Stimulated activated CD4-positive, alpha-beta T cell treated with anti-CD3 and anti-CD28 coated beads, Interleukin-12 subunit alpha, Interleukin-12 subunit beta, amount 100 ng/mL, for 4 hours (primary cell): ENCODE measurements around the gene COL11A2.

ENCODE experiments used
- DNase-seq: peaks from one replicate; pipeline ENCODE4 v3.0.0-alpha.2; 2020

Gene COL11A2

GRCh38 chr6:33191383-33192104 lies 723 bp downstream of the COL11A2 start:
- no peak for DNase-seq

DNA sequence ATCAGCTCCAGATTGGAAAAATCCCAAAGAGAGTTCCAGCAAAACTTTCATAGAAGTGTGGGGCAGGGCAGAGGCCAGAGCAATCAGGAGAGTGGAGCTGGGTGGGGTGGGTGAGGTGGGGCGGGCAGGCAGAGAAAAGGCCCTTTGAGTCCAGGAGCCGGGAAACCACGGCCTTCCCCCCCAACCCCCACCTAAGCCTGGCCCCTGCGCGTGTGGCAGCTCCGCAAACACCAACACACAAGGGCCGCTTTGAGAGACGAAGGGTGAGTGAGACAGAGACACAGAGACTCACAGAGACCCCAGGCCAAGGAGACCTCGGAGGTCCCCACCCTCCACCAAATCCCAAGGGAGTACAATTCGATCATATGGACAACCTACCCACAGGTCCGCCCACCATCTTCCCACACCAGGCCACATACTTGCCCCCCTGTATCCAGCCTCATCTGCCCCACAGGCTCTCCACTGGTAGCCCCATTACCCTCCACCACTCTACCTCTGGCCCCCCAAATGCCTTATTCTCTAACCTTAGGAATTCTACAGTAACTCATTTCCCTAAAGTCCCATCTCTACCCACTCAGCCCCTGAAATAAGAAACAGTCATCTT lies 1.7 kb downstream of the COL11A2 start:
- DNase-seq = no peak

DNA sequence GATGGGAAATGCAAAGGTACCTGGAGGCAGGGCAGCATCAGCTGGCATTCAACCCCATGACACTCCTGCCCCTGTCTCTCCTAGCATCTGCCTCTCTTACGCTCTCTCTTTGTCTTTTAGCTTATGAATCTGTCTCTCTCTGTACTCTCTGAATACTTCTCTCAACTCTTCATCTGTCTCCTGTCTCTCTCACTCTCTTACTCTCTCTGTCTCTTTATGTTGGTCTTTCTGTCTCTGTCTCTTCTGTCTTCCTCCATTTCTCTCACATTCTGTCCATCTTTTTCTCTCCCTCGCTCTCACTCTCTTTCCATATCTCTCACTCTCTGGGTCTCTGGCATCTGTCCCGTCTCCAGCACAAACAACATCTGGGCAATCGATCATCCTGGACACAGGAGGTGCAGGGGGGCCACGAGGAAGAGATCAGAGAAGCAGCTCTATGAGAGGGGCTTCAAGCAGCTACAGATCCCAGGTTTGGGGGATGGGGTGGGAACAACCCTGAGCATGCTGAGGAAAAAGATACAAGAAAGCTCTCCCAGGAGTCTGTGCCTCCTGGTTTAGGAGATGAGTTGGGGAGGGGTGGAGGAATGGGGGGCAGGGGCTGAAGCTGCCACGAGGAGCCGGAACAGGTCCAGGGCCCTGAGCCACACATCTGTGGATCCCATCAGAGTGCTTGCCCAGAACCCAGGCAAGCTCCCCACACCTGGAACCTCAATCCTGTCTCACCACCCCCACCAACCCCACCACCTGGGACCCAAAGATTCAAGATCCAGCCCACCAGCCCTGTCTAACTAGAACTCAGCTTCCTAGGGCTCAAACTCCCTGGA lies 2.4 kb downstream of the COL11A2 start:
- no peak for DNase-seq

- no peak for DNase-seq
These were observed 3.1 kb downstream of the COL11A2 start for GRCh38 chr6:33189164-33189563.

- DNase-seq = no peak
These were observed 4.5 kb downstream of the COL11A2 start for GRCh38 chr6:33187809-33188208.

- DNase-seq = no peak
These were observed 6.5 kb downstream of the COL11A2 start for GRCh38 chr6:33185654-33186187.

DNA sequence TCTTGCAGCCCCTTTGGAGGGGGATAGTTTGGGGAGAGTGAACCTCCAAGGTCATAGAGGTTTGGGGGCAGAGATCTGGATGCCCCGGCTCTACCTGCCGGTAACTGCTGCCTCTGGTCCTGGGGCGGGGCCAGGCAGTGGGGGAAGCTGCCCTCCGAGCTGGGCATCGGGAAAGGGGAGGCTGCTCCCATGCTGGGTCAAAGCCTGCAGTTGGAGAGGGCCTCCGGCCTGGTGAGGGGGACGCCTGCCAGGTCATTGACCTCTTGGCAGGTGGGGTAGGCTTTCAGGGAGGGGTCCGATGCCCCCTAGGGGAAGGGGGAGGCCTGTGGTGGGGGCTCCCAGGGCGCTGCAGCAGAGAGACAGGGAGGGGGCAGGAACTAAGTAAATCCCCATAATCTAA lies 7.1 kb downstream of the COL11A2 start:
- no peak for DNase-seq

- DNase-seq = no peak
These were observed 9.1 kb downstream of the COL11A2 start for GRCh38 chr6:33183071-33183683.

DNA sequence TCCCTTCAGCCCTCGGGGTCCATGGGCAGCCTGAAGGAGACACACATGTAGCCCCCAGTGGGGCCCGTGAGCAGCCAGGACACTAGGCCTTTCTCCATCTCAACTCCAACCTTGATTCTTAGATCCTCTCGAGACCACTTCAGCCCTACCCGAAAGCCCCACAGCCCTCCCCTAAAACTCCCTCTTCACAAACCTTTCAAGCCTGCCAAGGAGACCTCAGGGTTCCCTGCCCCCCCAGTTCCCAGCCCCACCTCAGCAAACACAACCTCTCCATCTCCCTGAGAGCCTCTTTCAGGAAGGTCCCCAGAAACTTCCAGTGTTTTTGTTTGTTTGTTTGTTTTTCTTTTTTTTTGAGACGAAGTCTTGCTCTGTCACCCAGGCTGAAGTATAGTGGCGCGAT lies 11.1 kb downstream of the COL11A2 start:
- no peak for DNase-seq

DNA sequence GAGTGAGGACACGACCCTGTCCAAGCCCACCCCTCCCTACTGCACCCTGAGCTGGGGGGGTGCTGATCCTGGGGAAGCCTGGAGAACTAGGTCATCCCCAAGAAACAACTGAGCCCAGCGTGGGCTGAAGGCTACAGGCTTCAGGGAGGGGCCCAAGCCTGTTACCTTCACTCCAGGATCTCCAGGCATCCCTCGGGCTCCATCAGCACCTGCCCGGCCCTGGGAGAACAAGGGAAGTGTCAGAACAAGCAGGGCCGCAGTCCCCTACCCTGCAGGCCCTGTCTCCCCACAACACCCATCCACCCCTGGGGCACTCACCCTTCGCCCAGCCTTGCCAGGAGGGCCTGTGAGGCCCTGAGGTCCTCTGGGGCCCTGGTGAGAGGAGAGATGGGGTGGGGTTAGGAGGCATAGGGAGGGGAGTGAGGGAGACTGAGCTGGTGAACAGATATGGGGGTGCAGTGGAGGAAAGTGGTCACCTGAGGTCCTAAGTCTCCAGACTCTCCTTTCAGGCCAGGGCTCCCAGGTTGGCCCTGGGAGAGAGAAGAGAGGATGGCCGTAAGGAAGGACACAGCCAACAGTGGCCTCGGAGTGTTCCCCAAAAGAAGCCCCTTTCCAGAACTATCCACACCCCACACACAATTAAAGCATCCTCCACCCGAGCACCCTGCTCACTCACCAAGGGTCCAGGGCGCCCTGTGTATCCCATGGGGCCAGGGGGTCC lies 13.4 kb downstream of the COL11A2 start:
- no peak for DNase-seq

- no peak for DNase-seq
These were observed 14.5 kb downstream of the COL11A2 start for GRCh38 chr6:33177552-33178446.

- no peak for DNase-seq
These were observed 15.4 kb downstream of the COL11A2 start for GRCh38 chr6:33176906-33177305.

- DNase-seq = no peak
These were observed 16.7 kb downstream of the COL11A2 start for GRCh38 chr6:33175436-33176069.

GRCh38 chr6:33174784-33175183 lies 17.5 kb downstream of the COL11A2 start:
- no peak for DNase-seq

- no peak for DNase-seq
These were observed 18.6 kb downstream of the COL11A2 start for GRCh38 chr6:33173535-33174180.

DNA sequence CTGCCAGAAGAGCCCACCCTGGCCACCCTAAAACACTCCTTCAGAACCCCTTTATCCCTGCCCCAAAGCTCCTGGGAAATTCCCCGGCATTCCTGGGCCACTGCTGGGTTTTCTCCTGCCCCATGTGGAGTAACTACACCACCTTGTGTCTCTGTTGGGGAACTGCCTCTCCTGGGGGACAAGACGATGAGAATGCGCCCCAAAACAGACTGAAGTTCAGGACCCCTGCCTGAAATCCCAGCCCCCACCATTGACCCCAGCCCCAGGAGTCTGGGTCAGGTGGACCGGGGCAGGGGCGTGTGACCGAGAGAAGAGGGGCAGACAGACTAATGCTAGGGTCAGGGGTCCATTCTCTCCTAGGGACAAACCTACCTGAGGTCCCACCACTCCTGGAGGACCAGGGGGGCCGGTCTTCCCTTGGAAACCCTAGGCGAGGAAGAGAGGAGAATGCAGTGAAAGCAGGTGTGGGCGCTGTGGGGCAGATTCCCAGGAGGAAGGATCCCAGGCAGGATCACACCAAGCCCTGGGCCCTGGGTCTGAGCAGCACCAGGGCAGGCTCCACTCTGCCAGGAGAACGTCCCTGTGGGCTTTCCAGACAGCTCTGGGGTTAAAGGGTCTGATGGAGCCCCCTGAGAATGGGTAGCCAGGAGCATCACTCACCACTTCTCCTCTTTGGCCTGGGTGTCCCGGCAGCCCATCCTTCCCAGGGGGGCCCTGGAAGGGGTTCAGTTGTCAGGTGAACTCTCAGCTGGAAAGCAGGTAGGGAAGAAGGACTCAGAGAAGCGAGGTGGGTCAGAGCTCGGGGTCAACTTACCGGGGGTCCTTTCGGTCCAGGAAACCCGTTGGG lies 19.4 kb downstream of the COL11A2 start:
- DNase-seq = no peak

- no peak for DNase-seq
These were observed 20.2 kb downstream of the COL11A2 start for GRCh38 chr6:33171880-33172687.
